K562 (cell line): ENCODE results near the gene GOLIM4. TPM values are rescaled to one million over a fixed set of nuclear protein-coding genes. Genes with fewer than 3 reads are reported as not detected.

Source experiments
- ATAC-seq: fragments of 200-7000 bp; cut with Tn5 transposase; 3 replicates; pipeline ENCODE4 v1.9.1; 2020; ENCODE audit warnings: moderate library complexity
- BruUV-seq: library from RNA; stranded (reverse); fragments of 400-500 nt; replicated peaks from 2 replicates; lab custom pipeline; 2021; lab: Mats Ljungman, UMichigan
- CTCF ChIA-PET: fragments of 300-600 bp; formaldehyde crosslinking; extraction: SDS; loops from one replicate; lab custom pipeline; 2021; ENCODE audit warnings: low intra/inter-chr PET ratio; lab: Yijun Ruan, JAX
- POLR2A ChIA-PET: fragments of 300-600, 350-650 bp; sonication (Branson Sonifier 250); formaldehyde crosslinking; extraction: SDS; loops from one replicate; lab custom pipeline; 2021; ENCODE audit warnings: antibody characterized with exemption, inconsistent platforms; lab: Yijun Ruan, JAX
- DNase-seq, 4 experiments: peaks; one replicate each; pipeline versions ENCODE4 v3.0.0 to v3.0.0-alpha.2; 2011 to 2018; ENCODE audit warnings: low spot score in 3 of 4, mixed read lengths in 3 of 4; ENCODE audit errors: extremely low read depth in 1 of 4
- FAIRE-seq: peaks from 2 replicates; lab custom pipeline; 2011; peaks lifted over from hg19 to GRCh38; lab: Jason Lieb, UNC
- H2AFZ ChIP-seq: 2 replicates; pipeline ENCODE4 v1.6.0; 2011; ENCODE audit warnings: low read depth, low read length, control low read depth, inconsistent platforms
- H3K27ac ChIP-seq: fragments of 200-600 bp; 3 replicates; pipeline ENCODE4 v1.8.0; 2011; ENCODE audit warnings: low read depth, mild to moderate bottlenecking, control low read depth, inconsistent platforms, low read length, moderate library complexity, mixed read lengths; ENCODE audit errors: extremely low read depth
- H3K27me3 ChIP-seq, 2 experiments: fragments of 300-600 bp in 1 of 2; 2 replicates in 1 of 2; 3 replicates in 1 of 2; pipeline versions ENCODE4 v1.6.0 to v1.8.0; 2011; ENCODE audit warnings: inconsistent platforms in 2 of 2, low read length in 2 of 2, mild to moderate bottlenecking in 1 of 2, mixed read lengths in 1 of 2, moderate library complexity in 1 of 2; ENCODE audit not compliant: control insufficient read depth in 2 of 2, insufficient read depth in 2 of 2
- H3K36me3 ChIP-seq: fragments of 300-600 bp; 3 replicates; pipeline ENCODE4 v1.8.0; 2011; ENCODE audit warnings: mild to moderate bottlenecking, low read length, inconsistent platforms; ENCODE audit not compliant: control insufficient read depth, insufficient read depth
- H3K4me1 ChIP-seq, 2 experiments: fragments of 200-600 bp in 1 of 2; replicated peaks in 1 of 2; 2 replicates in 1 of 2; 3 replicates in 1 of 2; pipeline versions ENCODE4 v1.5.1 to v1.8.0; 2011; ENCODE audit warnings: inconsistent platforms in 2 of 2, low read length in 2 of 2, mild to moderate bottlenecking in 1 of 2, mixed read lengths in 1 of 2, moderate library complexity in 1 of 2; ENCODE audit not compliant: control insufficient read depth in 2 of 2, insufficient read depth in 2 of 2
- H3K4me2 ChIP-seq: 2 replicates; pipeline ENCODE4 v1.6.1; 2011; ENCODE audit warnings: low read length, control low read depth, inconsistent platforms, mixed read lengths; ENCODE audit not compliant: insufficient read depth
- H3K4me3 ChIP-seq: fragments of 200-600 bp; sonication (generic), shearing (Covaris generic); 2 replicates; pipeline ENCODE4 v1.5.1; 2016; ENCODE audit warnings: control low read depth, inconsistent platforms
- H3K79me2 ChIP-seq: fragments of 200-600 bp; 3 replicates; pipeline ENCODE4 v1.8.0; 2011; ENCODE audit warnings: low read length, inconsistent platforms; ENCODE audit not compliant: control insufficient read depth, insufficient read depth
- H3K9ac ChIP-seq, 2 experiments: 2 replicates each; pipeline versions ENCODE4 v1.6.0 to v1.6.1; 2011; ENCODE audit warnings: low read depth in 2 of 2, low read length in 2 of 2, control low read depth in 1 of 2, inconsistent platforms in 1 of 2, mild to moderate bottlenecking in 1 of 2, mixed read lengths in 1 of 2; ENCODE audit not compliant: insufficient read depth in 1 of 2
- H3K9me1 ChIP-seq: one replicate; pipeline ENCODE4 v1.6.0; 2011; ENCODE audit warnings: inconsistent platforms, mild to moderate bottlenecking, low read length, moderate library complexity; ENCODE audit not compliant: control insufficient read depth, insufficient read depth
- H3K9me3 ChIP-seq: replicated peaks from 2 replicates; pipeline ENCODE4 v1.5.1; 2011; ENCODE audit warnings: low read depth, low read length, inconsistent platforms; ENCODE audit not compliant: control insufficient read depth, insufficient read depth
- H4K20me1 ChIP-seq: replicated peaks from 2 replicates; pipeline ENCODE4 v1.6.1; 2011; ENCODE audit warnings: low read length, inconsistent platforms, mixed read lengths; ENCODE audit not compliant: control insufficient read depth, insufficient read depth
- ADNP ChIP-seq: fragments of 200-800 bp; sonication (Bioruptor generic); IDR thresholded peaks from 2 replicates; pipeline ENCODE4 v1.6.1; 2016; ENCODE audit warnings: missing genetic modification characterization, missing compliant biosample characterization
- BDP1 ChIP-seq: IDR thresholded peaks from 3 replicates; pipeline ENCODE4 v1.6.1; 2011; ENCODE audit not compliant: insufficient read length, insufficient read depth
- BRD9 ChIP-seq: fragments of 450-650 bp; IDR thresholded peaks from 2 replicates; pipeline ENCODE4 v1.6.1; 2018; ENCODE audit warnings: low read depth; ENCODE audit not compliant: partially characterized antibody
- CBX3 ChIP-seq, 2 experiments: IDR thresholded peaks; 1 replicate in 1 of 2; 2 replicates in 1 of 2; pipeline ENCODE4 v1.6.1; 2012; ENCODE audit warnings: inconsistent platforms in 2 of 2, low read length in 2 of 2, borderline replicate concordance in 1 of 2, control low read depth in 1 of 2
- FOXJ2 ChIP-seq: fragments of 200-800 bp; sonication (Bioruptor generic); IDR thresholded peaks from 2 replicates; pipeline ENCODE4 v1.6.1; 2016; ENCODE audit warnings: missing genetic modification characterization, missing compliant biosample characterization
- HCFC1 ChIP-seq: IDR thresholded peaks from 2 replicates; pipeline ENCODE4 v1.6.1; 2012; ENCODE audit warnings: low read depth, low read length, improper control_type of control experiment
- NFATC3 ChIP-seq: fragments of 450-650 bp; IDR thresholded peaks from 2 replicates; pipeline ENCODE4 v1.6.1; 2017; ENCODE audit warnings: mild to moderate bottlenecking
- SMAD4 ChIP-seq: fragments of 250-450 bp; sonication (Bioruptor Pico); conservative IDR thresholded peaks from 2 replicates; pipeline ENCODE4 v1.8.0; 2021; ENCODE audit warnings: inconsistent platforms, mild to moderate bottlenecking, moderate library complexity
- STAT6 ChIP-seq: sonication (generic); formaldehyde crosslinking; IDR thresholded peaks from 2 replicates; pipeline ENCODE4 v1.8.1; 2023; ENCODE audit warnings: mild to moderate bottlenecking, missing genetic modification reagents
- TFAP4 ChIP-seq: sonication (generic); formaldehyde crosslinking; IDR thresholded peaks from 2 replicates; pipeline ENCODE4 v1.8.0; 2022; ENCODE audit warnings: missing genetic modification reagents, mild to moderate bottlenecking, moderate library complexity, borderline replicate concordance
- ZNF133 ChIP-seq: fragments of 250-450 bp; sonication (Bioruptor Pico); IDR thresholded peaks from 2 replicates; pipeline ENCODE4 v1.4.0; 2020; ENCODE audit warnings: mild to moderate bottlenecking
- ZNF316 ChIP-seq: fragments of 450-650 bp; IDR thresholded peaks from 2 replicates; pipeline ENCODE4 v1.6.1; 2016
- ZNF324 ChIP-seq: fragments of 250-450 bp; sonication (Bioruptor Pico); IDR thresholded peaks from 2 replicates; pipeline ENCODE4 v1.4.0; 2020; ENCODE audit warnings: mild to moderate bottlenecking
- WGBS: fragments of 100-300 bp; shearing (Covaris generic); methylation state at CpG from one replicate; pipeline ENCODE4 v1.1.6; 2016; ENCODE audit warnings: low coverage, mixed read lengths; ENCODE audit not compliant: insufficient coverage; ENCODE audit errors: missing lambda C conversion rate; 5-methylcytosine and 5-hydroxymethylcytosine counted together
- in situ Hi-C: fragments of 300-500 bp; cut with MboI; formaldehyde crosslinking; loops from 4 replicates; pipeline ENCODE4 v1.15.0; 2018; ENCODE audit warnings: inconsistent platforms, mixed read lengths
- intact Hi-C: fragments of 100-400 bp; cut with micrococcal nuclease; formaldehyde crosslinking; loops from 2 replicates; pipeline ENCODE4 v1.14.2; 2022
- polyA plus RNA-seq, 8 experiments: library from polyadenylated mRNA; depleted of rRNA in 4 of 8; stranded (reverse) in 5 of 8; unstranded in 3 of 8; fragments of >200 nt; fragmentation: Nextera tagmentation in 2 of 8; fragmentation: Illumina TruSeq in 1 of 8; extraction: Ambion mirVana in 2 of 8; extraction: Trizol in 1 of 8; gene quantifications; 2 replicates each; pipeline versions ENCODE4 v1.2.1 to v1.2.3, GENCODE V29; 2011 to 2014; ENCODE audit warnings: inconsistent platforms in 1 of 8, missing spikeins in 1 of 8
- total RNA-seq, 7 experiments: library from RNA; depleted of rRNA in 6 of 7; stranded (reverse); fragments of >200 nt in 6 of 7; fragmentation: Illumina TruSeq in 2 of 7; extraction: Trizol in 2 of 7; gene quantifications; 2 replicates each; pipeline versions ENCODE4 v1.2.1 to v1.2.3, GENCODE V29; 2011 to 2021; ENCODE audit warnings: low replicate concordance in 1 of 7

Gene GOLIM4
- total and polyA plus RNA-seq, 9 of the 15 experiments (the other 6 are each of a cell fraction or from before 2014, with no cell fraction given), result 9.3 to 39.4 (median 31.0) TPM

- H3K27ac ChIP-seq, result peak overlapping the region; percentile 96; the same call in 2 of the 3 replicates
- ATAC-seq (no peak), FAIRE-seq (no peak), DNase-seq (no peak)
- H3K27me3 ChIP-seq, result no peaks in the 10 kb centered on the region
- H3K4me1 ChIP-seq, result peaks cover 13 to 16% of the 10 kb centered on the region in 2 experiments
- intact Hi-C loops, result no loop called here
- H3K4me2 ChIP-seq, result 0 out of 2 replicates have a peak overlapping the region, but pooled peaks have one; percentile 98
- ChIA-PET CTCF (no interaction called here), POLR2A (no interaction called here)
- TF ChIP-seq ZNF316, result peak; percentile 45
- no peak for TF ChIP-seq SMAD4
- TF ChIP-seq FOXJ2 (tag), result no peak
- 0 out of 2 replicates have a peak, but pooled peaks have one; percentile 27 for TF ChIP-seq ADNP (tag)
- H3K9me1 ChIP-seq, result no peaks in the 10 kb centered on the region
- H3K9ac ChIP-seq, result peak overlapping the region in 1 of 2 experiments; percentile 90; a peak in 2 of 4 replicates
- H2AFZ ChIP-seq, result peak overlapping the region; percentile 97
- BruUV-seq, result no TSS peak
- H4K20me1 ChIP-seq, result peaks cover 9% of the 10 kb centered on the region
- H3K79me2 ChIP-seq, result peaks cover 32% of the 10 kb centered on the region
- in situ Hi-C loops, result no loop called here
- H3K36me3 ChIP-seq, result no peaks in the 10 kb centered on the region
- H3K4me3 ChIP-seq, result no peak overlapping the region
- H3K9me3 ChIP-seq, result no peaks in the 10 kb centered on the region
Measured at GRCh38 chr3:168097381-168097780, 1.7 kb upstream of the GOLIM4 start.

- FAIRE-seq, result no peak
- Histone ChIP-seq H3K4me3 (peak overlapping the region; percentile 77), H4K20me1 (peaks cover 9% of the 10 kb centered on the region), H3K79me2 (peaks cover 43% of the 10 kb centered on the region), H3K27me3 (no peaks in the 10 kb centered on the region), H3K36me3 (no peaks in the 10 kb centered on the region), H3K9ac (peak overlapping the region; percentile 90 to 98), H3K27ac (peak overlapping the region; percentile 96), H3K9me3 (no peaks in the 10 kb centered on the region), H3K4me2 (peak overlapping the region; percentile 98), H3K9me1 (no peaks in the 10 kb centered on the region), H2AFZ (peak overlapping the region; percentile 97), H3K4me1 (peaks cover 13 to 28% of the 10 kb centered on the region in 2 experiments)
- ChIA-PET CTCF (no interaction called here), POLR2A (interaction anchor here (0.6 to 3.2 kb wide), 6 partner anchors 10 to 355 kb away, joined by 3 to 9 read pairs (median 3); no protein-coding TSS in a partner anchor)
- TSS peak; percentile 92 for BruUV-seq
- 2% methylated on average over 12 of the region's 17 CpGs for WGBS
- intact Hi-C loops, result loop anchor here (1.0 kb wide), 1 partner anchor 20 kb away; no protein-coding TSS in a partner anchor
- in situ Hi-C loops, result no loop called here
- peak; percentile 24 for ATAC-seq
- peak; percentile 44 to 85 (median 56) for DNase-seq
- TF ChIP-seq BRD9 (peak; percentile 31), CBX3 (IDR thresholded peaks at IDR 0.05; ENCODE audit: borderline replicate concordance in 1 of 2, low read length in 2 of 2) (peak in 1 of 2 experiments; percentile 50; a peak in 1 of 3 replicates), STAT6 (no peak; the same call in 1 of the 2 replicates), ZNF324 (CRISPR knock-in tag) (no peak), BDP1 (no peak), HCFC1 (no peak), ZNF133 (CRISPR knock-in tag) (no peak), NFATC3 (no peak), TFAP4 (CRISPR knock-in tag) (no peak)
Measured at GRCh38 chr3:168096210-168096652, 507 bp upstream of the GOLIM4 start.
